H1 (cell line): ENCODE data around the gene ANKS1A. TPM values are rescaled to one million over a fixed set of nuclear protein-coding genes. Genes with fewer than 3 reads are reported as not detected.

ENCODE experiments used
- CTCF ChIA-PET: fragments of 300-600 bp; sonication (Branson Sonifier 250); formaldehyde crosslinking; loops from one replicate; lab custom pipeline; 2021; ENCODE audit not compliant: partially characterized antibody; lab: Charles Lee
- POLR2A ChIA-PET: fragments of 300-600 bp; sonication (Branson Sonifier 250); formaldehyde crosslinking; loops from one replicate; lab custom pipeline; 2021; ENCODE audit warnings: inconsistent platforms; ENCODE audit not compliant: partially characterized antibody; lab: Charles Lee
- DNase-seq, 2 experiments: peaks; one replicate each; pipeline versions ENCODE4 v3.0.0 to v3.0.0-alpha.2; 2010 to 2022; ENCODE audit warnings: low spot score in 2 of 2, low read depth in 1 of 2, mixed read lengths in 1 of 2
- FAIRE-seq: peaks from 2 replicates; lab custom pipeline; 2011; peaks lifted over from hg19 to GRCh38; lab: Jason Lieb, UNC
- H2AFZ ChIP-seq: 2 replicates; pipeline ENCODE4 v1.8.1; 2012; ENCODE audit warnings: low read length, inconsistent platforms
- H2AK5ac ChIP-seq: 2 replicates; pipeline ENCODE4 v1.6.1; 2013; ENCODE audit warnings: low read depth, low read length
- H2BK120ac ChIP-seq: replicated peaks from 2 replicates; pipeline ENCODE3; 2013; ENCODE audit warnings: low read depth, low read length, inconsistent platforms
- H2BK12ac ChIP-seq: 2 replicates; pipeline ENCODE4 v1.6.1; 2013; ENCODE audit warnings: low read depth, low read length
- H2BK15ac ChIP-seq: 2 replicates; pipeline ENCODE4 v1.6.1; 2013; ENCODE audit warnings: low read length
- H2BK20ac ChIP-seq: 2 replicates; pipeline ENCODE4 v1.6.1; 2013; ENCODE audit warnings: low read length
- H2BK5ac ChIP-seq: 2 replicates; pipeline ENCODE4 v1.6.1; 2013; ENCODE audit warnings: low read depth, low read length
- H3K14ac ChIP-seq: 2 replicates; pipeline ENCODE4 v1.6.1; 2013; ENCODE audit warnings: inconsistent platforms; ENCODE audit not compliant: insufficient read length
- H3K18ac ChIP-seq: 2 replicates; pipeline ENCODE4 v1.6.1; 2013; ENCODE audit warnings: low read length; ENCODE audit errors: extremely low read depth
- H3K23ac ChIP-seq: 2 replicates; pipeline ENCODE4 v1.6.1; 2013; ENCODE audit warnings: inconsistent platforms; ENCODE audit not compliant: insufficient read length
- H3K23me2 ChIP-seq: 2 replicates; pipeline ENCODE4 v1.6.1; 2013; ENCODE audit warnings: low read depth, low read length
- H3K27ac ChIP-seq: 2 replicates; pipeline ENCODE4 v1.6.1; 2011; ENCODE audit warnings: low read depth, low read length, inconsistent platforms
- H3K27me3 ChIP-seq, 4 experiments: replicated peaks in 1 of 4; 1 replicate in 1 of 4; 2 replicates in 3 of 4; pipeline versions ENCODE4 v1.6.1 to v1.8.1; 2011 to 2013; ENCODE audit warnings: low read length in 3 of 4, mild to moderate bottlenecking in 3 of 4, inconsistent platforms in 2 of 4, mixed read lengths in 2 of 4, moderate library complexity in 1 of 4; ENCODE audit not compliant: control insufficient read depth in 3 of 4, insufficient read depth in 3 of 4; ENCODE audit errors: extremely low read depth in 1 of 4
- H3K36me3 ChIP-seq, 4 experiments: 2 replicates each; pipeline versions ENCODE4 v1.6.1 to v1.8.1; 2011 to 2013; ENCODE audit warnings: mild to moderate bottlenecking in 4 of 4, low read length in 3 of 4, moderate library complexity in 2 of 4, control low read depth in 1 of 4, inconsistent platforms in 1 of 4; ENCODE audit not compliant: insufficient read depth in 4 of 4, control insufficient read depth in 2 of 4
- H3K4ac ChIP-seq: replicated peaks from 2 replicates; pipeline ENCODE3; 2013; ENCODE audit warnings: low read length, low read depth, mixed read lengths, inconsistent platforms; ENCODE audit not compliant: insufficient read length
- H3K4me1 ChIP-seq, 4 experiments: replicated peaks in 1 of 4; 1 replicate in 1 of 4; 2 replicates in 3 of 4; pipeline versions ENCODE4 v1.6.1 to v1.8.1; 2011 to 2013; ENCODE audit warnings: low read length in 3 of 4, inconsistent platforms in 2 of 4, mixed read lengths in 1 of 4; ENCODE audit not compliant: insufficient read depth in 4 of 4, control insufficient read depth in 3 of 4
- H3K4me2 ChIP-seq, 2 experiments: 2 replicates each; pipeline versions ENCODE4 v1.6.1 to v1.8.1; 2011 to 2013; ENCODE audit warnings: low read depth in 2 of 2, low read length in 2 of 2, control low read depth in 1 of 2, inconsistent platforms in 1 of 2, mild to moderate bottlenecking in 1 of 2; ENCODE audit not compliant: insufficient read depth in 1 of 2
- H3K4me3 ChIP-seq, 4 experiments: fragments of 200-600, 300-600 bp in 1 of 4; sonication (generic), shearing (Covaris generic), sonication (Bioruptor Twin) in 1 of 4; 2 replicates each; pipeline versions ENCODE4 v1.5.1 to v1.8.1; 2011 to 2016; ENCODE audit warnings: low read length in 4 of 4, low read depth in 3 of 4, control low read depth in 2 of 4, inconsistent platforms in 2 of 4, mild to moderate bottlenecking in 2 of 4, mixed read lengths in 1 of 4, moderate library complexity in 1 of 4; ENCODE audit not compliant: insufficient read depth in 2 of 4; ENCODE audit errors: extremely low read depth in 1 of 4
- H3K56ac ChIP-seq: replicated peaks from 2 replicates; pipeline ENCODE3; 2013; ENCODE audit warnings: low read depth, mild to moderate bottlenecking, mixed read lengths, low read length, inconsistent platforms; ENCODE audit not compliant: insufficient read length
- H3K79me1 ChIP-seq: 2 replicates; pipeline ENCODE4 v1.6.1; 2013; ENCODE audit warnings: low read depth, low read length, control low read depth
- H3K79me2 ChIP-seq, 2 experiments: 2 replicates each; pipeline versions ENCODE4 v1.6.1 to v1.8.1; 2012 to 2013; ENCODE audit warnings: low read length in 2 of 2, mild to moderate bottlenecking in 2 of 2, inconsistent platforms in 1 of 2; ENCODE audit not compliant: insufficient read depth in 2 of 2, control insufficient read depth in 1 of 2
- H3K9ac ChIP-seq, 4 experiments: replicated peaks in 1 of 4; 1 replicate in 1 of 4; 2 replicates in 3 of 4; pipeline versions ENCODE4 v1.6.1 to v1.8.1; 2011 to 2013; ENCODE audit warnings: low read depth in 3 of 4, low read length in 3 of 4, control low read depth in 2 of 4, mild to moderate bottlenecking in 2 of 4, moderate library complexity in 2 of 4, inconsistent platforms in 1 of 4; ENCODE audit errors: extremely low read depth in 1 of 4
- H3K9me3 ChIP-seq, 2 experiments: 2 replicates each; pipeline versions ENCODE4 v1.6.1 to v1.8.1; 2012 to 2013; ENCODE audit warnings: mild to moderate bottlenecking in 2 of 2, moderate library complexity in 2 of 2, control low read depth in 1 of 2, inconsistent platforms in 1 of 2, low read depth in 1 of 2, low read length in 1 of 2, mixed read lengths in 1 of 2; ENCODE audit not compliant: insufficient read depth in 2 of 2
- H4K20me1 ChIP-seq, 2 experiments: replicated peaks in 1 of 2; 2 replicates each; pipeline versions ENCODE3 to v1.8.1; 2011 to 2013; ENCODE audit warnings: inconsistent platforms in 2 of 2, low read length in 2 of 2, mild to moderate bottlenecking in 1 of 2; ENCODE audit not compliant: insufficient read depth in 2 of 2, control insufficient read depth in 1 of 2
- H4K5ac ChIP-seq: 2 replicates; pipeline ENCODE4 v1.6.1; 2013; ENCODE audit warnings: low read length, low read depth, mixed read lengths, inconsistent platforms; ENCODE audit not compliant: insufficient read length
- H4K8ac ChIP-seq: 2 replicates; pipeline ENCODE4 v1.8.0; 2013; ENCODE audit warnings: mild to moderate bottlenecking, moderate library complexity, low read length, inconsistent platforms; ENCODE audit not compliant: insufficient read depth; ENCODE audit errors: extremely low read depth
- H4K91ac ChIP-seq: replicated peaks from 2 replicates; pipeline ENCODE3; 2013; ENCODE audit warnings: low read length, mixed read lengths, inconsistent platforms; ENCODE audit not compliant: insufficient read length
- BACH1 ChIP-seq: IDR thresholded peaks from 2 replicates; pipeline ENCODE4 v1.6.1; 2012; ENCODE audit warnings: low read length, improper control_type of control experiment
- GTF2F1 ChIP-seq: IDR thresholded peaks from 2 replicates; pipeline ENCODE4 v1.6.1; 2012; ENCODE audit warnings: low read depth, low read length, improper control_type of control experiment, borderline replicate concordance
- POLR2A ChIP-seq, 2 experiments: IDR thresholded peaks; 1 replicate in 1 of 2; 2 replicates in 1 of 2; pipeline ENCODE4 v1.6.1; 2011; ENCODE audit warnings: low read depth in 2 of 2, low read length in 2 of 2, mild to moderate bottlenecking in 2 of 2; ENCODE audit errors: control extremely low read depth in 1 of 2
- POLR2AphosphoS5 ChIP-seq: IDR thresholded peaks from 2 replicates; pipeline ENCODE4 v1.6.1; 2011; ENCODE audit warnings: low read depth, low read length
- TCF12 ChIP-seq: IDR thresholded peaks from 2 replicates; pipeline ENCODE4 v1.6.1; 2011; ENCODE audit warnings: low read depth, mild to moderate bottlenecking, low read length
- WGBS, 2 experiments: shearing (Covaris generic) in 1 of 2; methylation state at CpG; one replicate each; pipeline versions ENCODE4 v1.1.6 to v1.1.7; 2013 to 2015; ENCODE audit warnings: low lambda C conversion rate in 2 of 2, mixed read lengths in 2 of 2, inconsistent platforms in 1 of 2, low coverage in 1 of 2, missing lambda C conversion rate in 1 of 2; ENCODE audit not compliant: insufficient replicate concordance in 2 of 2, insufficient coverage in 1 of 2, insufficient read length in 1 of 2; ENCODE audit errors: extremely low coverage in 1 of 2, missing lambda C conversion rate in 1 of 2; 5-methylcytosine and 5-hydroxymethylcytosine counted together
- polyA plus RNA-seq, 7 experiments: library from polyadenylated mRNA; depleted of rRNA in 3 of 7; stranded (reverse) in 5 of 7; unstranded in 2 of 7; fragments of >200 nt in 5 of 7; fragments of 200-250 nt in 2 of 7; gene quantifications; 1 replicate in 5 of 7; 2 replicates in 1 of 7; 4 replicates in 1 of 7; pipeline versions ENCODE4 v1.2.1 to v1.2.3, GENCODE V29; 2011 to 2013; ENCODE audit warnings: missing spikeins in 2 of 7, mixed read lengths in 2 of 7
- total RNA-seq: library from RNA; stranded (reverse); fragmentation: NEBNext Ultra II Directional; extraction: Animal tissue kit (Norgen Biotek cat#: 25700); gene quantifications from 2 replicates; pipeline ENCODE4 v1.2.1, GENCODE V29; 2021

The ANKS1A gene
- total and polyA plus RNA-seq, 2 of the 8 experiments (the other 6 are each of a cell fraction or from before 2014, with no cell fraction given) = 9.8 to 30.9 TPM

DNA sequence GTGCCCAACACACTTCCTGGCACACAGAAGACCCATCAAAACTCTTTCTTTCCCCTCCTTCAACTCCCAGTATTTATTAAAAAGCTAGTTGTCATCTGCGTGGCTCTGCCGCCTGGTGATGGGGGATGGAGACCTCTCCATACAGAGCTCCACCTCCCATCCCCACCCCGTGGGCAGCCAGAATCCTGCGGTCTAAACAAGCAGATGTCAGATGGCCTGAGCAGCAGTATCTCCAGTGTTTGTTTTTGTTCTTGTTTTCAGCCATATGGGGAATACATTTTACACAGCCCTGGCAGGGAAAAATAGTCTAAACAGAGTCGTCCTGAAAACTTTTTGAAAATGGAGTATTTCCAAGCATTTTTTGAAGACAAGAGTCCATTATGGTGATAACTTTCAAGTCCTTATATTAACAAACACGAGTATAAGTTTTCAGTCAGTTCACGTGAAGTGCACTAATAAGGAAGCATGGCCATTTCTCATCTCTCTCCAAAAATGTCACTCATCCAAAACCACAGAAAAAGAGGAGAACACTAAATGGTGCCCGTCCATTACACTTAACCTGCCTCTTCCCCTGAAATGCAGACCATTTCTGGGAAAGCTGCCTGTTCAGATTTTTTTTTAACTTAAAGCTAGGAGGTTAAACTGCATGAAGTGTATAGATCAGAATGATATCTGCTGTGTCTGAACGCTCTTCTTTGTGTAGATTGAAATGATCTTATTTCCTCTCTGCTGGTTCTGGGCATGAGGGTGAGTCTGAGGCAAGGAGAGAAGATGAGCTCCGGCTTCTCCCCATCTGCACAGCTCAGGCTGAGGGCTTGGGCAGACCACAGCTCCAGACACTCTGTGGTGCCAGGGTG lies 161.1 kb downstream of the ANKS1A start:
- peak overlapping the region; percentile 71; the same call in 1 of the 2 replicates for H2AK5ac ChIP-seq
- H3K27ac ChIP-seq = no peak overlapping the region
- no peak overlapping the region for H3K4me2 ChIP-seq
- H3K23me2 ChIP-seq = no peaks in the 10 kb centered on the region
- no peaks in the 10 kb centered on the region for H3K79me2 ChIP-seq
- no peak overlapping the region for H3K56ac ChIP-seq
- no peak overlapping the region for H4K5ac ChIP-seq
- no peaks in the 10 kb centered on the region for H3K27me3 ChIP-seq
- H3K4ac ChIP-seq = no peak overlapping the region
- FAIRE-seq (no peak), DNase-seq (no peak)
- H3K18ac ChIP-seq = no peak overlapping the region
- no peaks in the 10 kb centered on the region for H4K20me1 ChIP-seq
- peaks cover 18 to 39% (median 28%) of the 10 kb centered on the region in 4 experiments for H3K4me1 ChIP-seq
- no peak overlapping the region for H3K23ac ChIP-seq
- H3K36me3 ChIP-seq = no peaks in the 10 kb centered on the region
- H2BK12ac ChIP-seq = peak overlapping the region; percentile 100; the same call in 1 of the 2 replicates
- WGBS, 2 experiments = 84% methylated on average over 10 of the region's 10 CpGs; no CpG with 5 or more reads in 1 of the 2 experiments
- no peak overlapping the region for H2BK5ac ChIP-seq
- no peak overlapping the region for H2AFZ ChIP-seq
- POLR2A ChIA-PET = interaction anchor here (1.1 to 3.7 kb wide), 3 partner anchors 13 to 162 kb away, joined by 3 to 18 read pairs (median 4); partner anchors contain the start of gene TAF11
- H3K4me3 ChIP-seq = no peak overlapping the region
- H3K9me3 ChIP-seq = no peaks in the 10 kb centered on the region
- no peak overlapping the region for H2BK20ac ChIP-seq
- H2BK120ac ChIP-seq = no peak overlapping the region
- H3K79me1 ChIP-seq = no peaks in the 10 kb centered on the region; the same call in 1 of the 2 replicates
- no peak overlapping the region for H2BK15ac ChIP-seq
- H3K9ac ChIP-seq = no peak overlapping the region
- no peak overlapping the region for H4K8ac ChIP-seq
- H4K91ac ChIP-seq = no peak overlapping the region
- no peak overlapping the region for H3K14ac ChIP-seq
- CTCF ChIA-PET = interaction anchor here (1.3 to 3.8 kb wide), 11 partner anchors 10 to 89 kb away, joined by 3 to 37 read pairs (median 7); no protein-coding TSS in a partner anchor
- TF ChIP-seq POLR2A (IDR thresholded peaks at IDR 0.05; ENCODE audit: control extremely low read depth in 1 of 2, low read depth in 2 of 2, low read length in 2 of 2) (no peak), GTF2F1 (no peak), TCF12 (no peak), BACH1 (no peak), POLR2AphosphoS5 (no peak)
